DMS53 treated with DMSO at 0.1 percent for 48 hours (cell line): ENCODE measurements around the gene C22orf23.

Experiments used
- DNase-seq: peaks from one replicate; lab custom pipeline; 2025; ENCODE audit not compliant: unreplicated experiment; lab: John Stamatoyannopoulos, UW

C22orf23 gene

DNA sequence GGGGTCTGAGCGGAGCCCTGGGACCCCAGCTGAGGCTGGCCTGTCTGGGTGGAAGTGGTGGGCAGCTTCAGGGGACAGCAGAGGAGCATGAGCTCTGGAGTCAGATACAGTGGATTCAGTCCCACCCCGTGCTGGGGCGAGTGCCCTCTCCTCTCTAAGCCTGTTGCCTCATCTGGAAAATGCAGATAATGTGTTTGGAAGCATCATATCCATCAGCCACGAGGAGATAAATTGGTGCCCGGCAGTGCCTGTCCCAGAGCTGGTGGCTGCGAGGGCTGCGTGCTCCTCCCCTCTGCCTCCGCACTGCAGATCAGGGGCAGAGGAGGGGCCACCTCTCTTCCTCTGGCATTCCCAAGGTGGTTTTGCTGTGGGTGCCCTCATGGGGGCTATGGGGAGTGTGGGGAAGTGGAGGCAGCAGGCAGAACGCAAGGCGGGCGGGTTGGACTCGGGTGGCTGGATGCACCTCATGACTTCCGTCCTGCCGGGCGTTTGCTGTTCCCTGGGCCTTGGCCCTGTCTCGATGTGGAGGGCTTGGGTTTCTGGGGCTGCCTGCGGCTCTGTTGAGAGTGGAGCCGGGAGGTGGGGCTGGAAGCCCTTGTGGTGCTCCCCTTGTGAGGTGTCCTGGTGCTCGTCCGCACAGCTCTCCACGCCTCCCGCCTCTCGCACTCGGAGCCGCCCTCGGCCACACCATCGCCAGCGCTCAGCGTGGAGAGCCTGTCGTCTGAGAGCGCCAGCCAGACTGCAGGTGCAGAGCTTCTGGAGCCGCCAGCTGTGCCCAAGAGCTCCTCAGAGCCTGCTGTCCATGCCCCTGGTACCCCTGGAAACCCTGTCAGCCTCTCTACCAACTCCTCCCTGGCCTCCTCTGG lies 26.4 kb downstream of the C22orf23 start:
- no peak for DNase-seq

DNA sequence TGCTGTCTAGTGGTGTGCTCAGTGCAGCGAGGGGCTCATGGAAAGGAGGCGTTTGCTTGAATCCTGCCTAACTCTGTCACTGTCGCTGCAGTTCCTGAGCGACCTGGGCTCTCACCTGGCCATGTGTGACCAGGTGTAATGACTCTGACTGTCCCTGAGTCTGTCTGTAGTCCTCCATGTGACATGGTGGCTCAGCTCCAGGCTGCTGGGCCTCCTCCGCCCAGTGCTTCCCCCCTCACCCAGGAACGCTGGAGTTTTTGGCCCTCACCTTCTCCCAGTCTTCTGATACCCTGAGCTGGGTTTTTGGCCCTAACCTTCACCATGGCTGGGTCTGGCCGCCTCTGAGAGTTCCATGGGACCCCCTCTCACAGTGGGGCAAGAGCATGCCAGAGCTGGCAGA lies 27.0 kb downstream of the C22orf23 start:
- no peak for DNase-seq

DNA sequence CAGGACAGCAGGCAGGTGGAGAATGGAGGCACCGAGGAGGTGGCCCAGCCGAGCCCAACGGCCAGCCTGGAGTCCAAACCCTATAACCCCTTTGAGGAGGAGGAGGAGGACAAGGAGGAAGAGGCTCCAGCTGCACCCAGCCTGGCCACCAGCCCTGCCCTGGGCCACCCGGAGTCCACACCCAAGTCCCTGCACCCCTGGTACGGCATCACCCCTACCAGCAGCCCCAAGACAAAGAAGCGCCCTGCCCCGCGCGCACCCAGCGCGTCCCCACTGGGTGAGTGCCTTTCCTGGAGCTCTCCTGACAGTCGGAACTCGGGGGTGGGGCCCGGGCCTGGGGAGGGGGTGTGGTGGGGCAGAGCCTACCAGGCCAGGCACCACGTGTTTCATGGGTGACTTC lies 27.6 kb downstream of the C22orf23 start:
- DNase-seq = no peak

DNA sequence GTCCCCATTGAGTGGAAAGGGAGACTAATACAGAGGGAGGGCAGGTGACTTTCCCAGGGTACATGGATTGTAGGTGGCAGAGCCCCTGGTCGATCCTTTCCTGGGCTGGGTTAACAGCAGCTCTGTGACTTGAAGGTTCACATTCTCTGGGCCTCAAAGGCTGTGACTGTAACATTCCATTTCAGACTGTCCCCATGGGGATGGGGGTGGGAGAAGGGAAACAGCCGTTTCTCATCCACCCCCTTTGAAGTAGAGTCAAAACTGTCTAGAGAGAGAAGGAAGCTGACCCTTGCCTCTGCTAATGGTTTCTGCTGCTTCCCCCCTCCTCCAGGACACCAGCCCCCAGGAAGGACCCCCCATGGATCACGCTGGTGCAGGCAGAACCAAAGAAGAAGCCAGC lies 28.1 kb downstream of the C22orf23 start:
- no peak for DNase-seq

DNA sequence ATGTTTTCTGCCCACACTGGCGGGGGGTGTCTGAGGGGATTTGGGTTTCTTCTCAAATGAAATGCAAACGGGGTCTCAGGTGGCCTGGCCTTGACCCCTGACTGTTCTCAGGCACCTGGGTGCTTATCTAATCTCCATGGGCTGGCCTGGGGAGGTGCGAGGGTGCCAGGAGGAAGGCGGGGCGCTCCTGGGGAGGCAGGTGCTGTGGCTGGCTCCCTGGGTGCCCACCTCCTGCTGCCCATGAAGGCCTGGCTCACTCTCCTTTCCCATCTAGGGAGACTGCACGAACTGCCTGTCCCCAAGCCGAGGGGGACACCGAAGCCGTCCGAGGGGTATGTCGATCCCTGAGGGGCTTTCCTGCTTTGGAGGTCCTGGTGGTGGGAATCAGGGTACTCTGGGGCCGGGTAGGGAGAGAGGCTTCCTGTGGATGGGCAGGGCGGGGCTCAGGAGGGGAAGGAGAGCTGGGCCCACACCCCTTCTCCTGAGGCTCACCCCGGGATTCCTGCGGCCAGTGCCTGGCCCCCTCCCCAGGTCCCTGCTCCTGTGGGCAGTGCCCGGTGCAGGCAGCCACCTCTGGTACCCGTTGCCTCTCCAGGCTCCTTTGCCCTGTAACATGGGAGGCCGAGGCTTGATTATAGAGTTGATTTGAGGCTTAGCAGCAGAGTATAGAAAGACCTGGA lies 28.9 kb downstream of the C22orf23 start:
- no peak for DNase-seq

DNA sequence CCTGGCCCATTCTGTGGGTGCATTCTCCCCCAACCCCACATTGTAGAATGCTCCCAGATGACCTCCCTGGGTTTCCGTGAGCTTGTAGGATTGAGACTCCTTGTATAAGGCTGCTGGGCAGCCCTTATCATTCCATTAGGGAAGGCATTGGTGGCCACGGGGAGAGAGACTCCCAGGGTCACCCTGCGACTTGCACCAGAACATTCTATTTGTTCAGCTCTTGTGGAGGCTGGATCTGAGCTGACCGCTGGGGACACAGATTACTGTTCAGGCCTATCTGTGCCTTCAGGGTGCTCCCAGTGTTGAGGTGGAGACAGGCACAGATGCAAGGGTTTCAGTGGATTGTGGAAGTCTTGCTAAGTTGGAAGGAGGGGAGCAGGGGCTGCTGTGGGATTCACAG lies 29.5 kb downstream of the C22orf23 start:
- no peak for DNase-seq

DNA sequence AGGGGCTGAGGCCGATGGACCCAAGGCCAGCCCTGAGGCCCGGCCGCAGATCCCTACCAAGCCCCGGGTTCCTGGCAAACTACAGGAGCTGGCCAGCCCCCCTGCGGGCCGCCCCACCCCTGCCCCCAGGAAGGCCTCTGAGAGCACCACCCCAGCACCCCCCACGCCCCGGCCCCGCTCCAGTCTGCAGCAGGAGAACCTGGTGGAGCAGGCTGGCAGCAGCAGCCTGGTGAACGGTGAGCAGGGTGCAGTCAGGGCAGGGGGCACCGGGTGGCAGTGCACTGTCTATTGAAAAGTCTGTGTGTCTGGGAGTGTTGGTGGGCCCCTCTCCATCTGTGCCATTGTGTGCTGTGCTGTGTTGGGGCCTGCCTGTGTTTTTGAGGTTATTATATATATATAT lies 31.2 kb downstream of the C22orf23 start:
- no peak for DNase-seq

DNA sequence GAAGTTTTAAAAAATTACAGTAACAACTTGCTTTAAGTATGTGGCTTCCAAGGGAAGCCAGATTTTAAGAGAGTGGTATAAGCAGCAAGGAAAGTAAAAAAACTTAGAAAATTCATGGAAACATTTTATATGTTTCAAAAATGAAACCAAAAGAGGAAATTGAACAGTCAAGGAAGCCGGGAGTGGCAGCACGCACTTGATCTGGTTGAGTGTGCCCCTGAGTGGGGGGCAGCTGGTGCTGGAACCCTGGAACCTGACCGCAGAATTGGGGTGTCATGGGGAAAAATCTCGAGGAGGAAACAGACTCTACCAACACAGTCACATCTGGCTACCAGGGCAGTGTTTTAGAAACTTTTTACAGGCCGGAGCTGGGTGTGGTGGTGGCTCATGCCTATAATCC lies 33.3 kb downstream of the C22orf23 start:
- no peak for DNase-seq

DNA sequence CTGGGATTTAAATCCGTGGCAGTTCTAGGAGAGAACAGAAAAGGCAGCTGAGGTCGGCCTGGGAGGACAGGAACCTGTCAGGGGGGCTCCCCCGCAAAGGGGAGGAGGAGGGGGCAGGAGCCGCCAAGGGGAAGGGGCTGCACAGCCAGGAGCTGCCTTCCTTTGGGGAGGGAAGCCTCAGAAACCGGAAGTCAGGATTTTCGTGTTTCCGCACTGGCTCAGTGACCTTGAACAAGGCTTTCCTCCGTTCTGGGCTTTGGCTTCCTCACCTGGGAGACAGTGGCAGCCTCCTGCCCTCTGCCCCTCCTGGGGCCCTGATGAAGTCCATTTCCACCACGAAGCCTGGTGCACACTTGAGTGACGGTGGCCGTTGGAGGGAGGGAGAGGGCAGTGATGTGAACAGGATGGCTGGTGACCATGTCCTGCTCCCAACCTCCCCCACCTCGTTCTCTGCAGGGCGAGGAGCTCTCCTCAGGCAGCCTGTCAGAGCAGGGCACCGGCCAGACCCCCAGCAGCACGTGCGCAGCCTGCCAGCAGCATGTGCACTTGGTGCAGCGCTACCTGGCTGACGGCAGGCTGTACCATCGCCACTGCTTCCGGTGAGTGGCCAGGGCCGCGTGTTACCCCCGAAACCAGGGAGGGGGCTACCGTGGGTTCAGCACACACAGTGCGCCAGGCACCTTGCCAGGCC lies 34.7 kb downstream of the C22orf23 start:
- no peak for DNase-seq

DNA sequence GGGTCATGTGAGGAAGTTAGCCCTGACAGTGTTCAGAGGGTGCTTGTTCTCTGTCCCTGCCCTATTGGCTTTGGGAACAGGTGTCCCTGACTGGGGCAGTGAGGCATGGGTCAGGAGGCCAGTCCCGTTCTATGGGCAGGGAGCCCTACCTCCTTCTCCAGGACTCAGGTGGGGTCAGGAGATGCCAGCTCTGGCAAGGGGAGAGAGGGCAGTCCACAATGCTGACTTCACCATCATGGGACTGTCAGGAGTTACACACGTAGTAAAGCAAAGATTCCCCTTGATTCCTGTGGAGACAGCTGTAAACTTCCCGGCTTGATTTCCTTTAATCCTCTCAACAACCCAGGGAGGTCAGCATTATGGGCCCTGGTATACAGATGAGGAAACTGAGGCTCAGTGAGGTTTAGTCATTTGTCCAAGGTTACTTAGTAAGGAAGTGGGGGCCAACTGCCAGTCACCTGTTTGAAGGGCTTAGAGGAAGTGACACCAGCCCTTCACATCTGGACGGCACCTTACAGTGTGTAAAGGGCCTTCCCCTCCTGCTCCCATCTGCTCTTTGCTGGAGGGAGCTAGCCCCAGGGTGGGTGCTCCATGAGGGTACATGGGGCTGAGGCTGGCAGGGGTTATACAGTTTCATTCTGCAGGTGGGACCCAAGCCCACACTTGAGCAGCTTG lies 35.4 kb downstream of the C22orf23 start:
- DNase-seq = no peak

DNA sequence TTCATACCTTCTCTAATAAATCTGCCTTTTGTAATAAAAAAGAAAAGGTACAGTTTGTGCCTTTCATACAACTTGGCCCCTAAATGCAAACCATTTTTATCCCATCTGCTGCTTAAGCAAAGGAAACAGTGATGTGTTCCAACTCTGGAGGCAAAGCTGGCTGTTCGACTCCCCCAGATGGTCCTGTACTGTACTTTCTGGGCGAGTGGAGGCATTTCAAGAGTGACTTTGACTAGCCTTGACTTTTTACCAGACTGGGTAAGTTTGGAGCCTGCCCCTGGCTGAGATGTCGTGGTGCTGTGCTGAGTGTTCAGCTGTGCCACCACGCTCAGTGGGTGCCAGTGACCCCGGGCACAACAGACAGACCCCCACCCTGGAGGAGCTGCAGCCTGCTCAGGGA lies 37.1 kb downstream of the C22orf23 start:
- no peak for DNase-seq

DNA sequence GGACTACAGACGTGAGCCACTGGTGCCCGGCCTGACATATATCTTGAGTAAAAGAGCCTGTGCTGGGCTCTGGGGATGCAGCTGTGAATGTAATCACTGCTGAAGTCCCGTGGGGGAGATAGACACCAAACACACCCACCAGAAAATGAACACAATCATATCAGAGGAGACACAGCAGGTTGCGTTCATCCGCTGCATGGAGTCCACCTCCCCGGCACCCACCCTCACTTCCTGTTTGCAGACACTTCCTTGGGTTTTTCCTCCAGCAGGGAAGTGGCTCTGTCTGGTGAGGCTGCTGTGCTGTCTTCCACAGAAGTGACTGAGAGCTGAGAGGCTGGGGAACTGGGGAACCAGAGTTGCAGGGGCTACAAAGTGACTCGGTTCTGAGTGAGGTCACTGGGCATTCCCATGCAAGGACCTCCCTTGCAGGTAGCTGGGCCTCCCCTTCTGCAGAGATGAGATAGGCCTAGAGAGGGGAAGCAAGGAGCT lies 40.1 kb downstream of the C22orf23 start:
- no peak for DNase-seq

DNA sequence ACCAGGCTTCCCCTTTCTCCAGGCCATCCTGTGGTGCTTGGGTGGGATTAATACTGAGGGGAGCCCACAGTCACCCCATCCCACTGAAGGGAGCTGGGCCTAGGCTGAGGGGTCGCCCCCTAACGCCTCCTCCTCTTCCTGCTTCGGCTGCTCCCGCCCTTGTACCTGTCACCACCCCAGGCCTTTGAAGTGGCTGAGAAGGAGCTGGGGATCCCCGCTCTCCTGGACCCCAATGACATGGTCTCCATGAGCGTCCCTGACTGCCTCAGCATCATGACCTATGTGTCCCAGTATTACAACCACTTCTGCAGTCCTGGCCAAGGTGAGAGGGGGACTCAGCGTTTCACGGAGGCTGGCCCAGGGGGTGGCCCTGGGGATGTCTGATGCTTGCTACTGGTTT lies 41.2 kb downstream of the C22orf23 start:
- no peak for DNase-seq

DNA sequence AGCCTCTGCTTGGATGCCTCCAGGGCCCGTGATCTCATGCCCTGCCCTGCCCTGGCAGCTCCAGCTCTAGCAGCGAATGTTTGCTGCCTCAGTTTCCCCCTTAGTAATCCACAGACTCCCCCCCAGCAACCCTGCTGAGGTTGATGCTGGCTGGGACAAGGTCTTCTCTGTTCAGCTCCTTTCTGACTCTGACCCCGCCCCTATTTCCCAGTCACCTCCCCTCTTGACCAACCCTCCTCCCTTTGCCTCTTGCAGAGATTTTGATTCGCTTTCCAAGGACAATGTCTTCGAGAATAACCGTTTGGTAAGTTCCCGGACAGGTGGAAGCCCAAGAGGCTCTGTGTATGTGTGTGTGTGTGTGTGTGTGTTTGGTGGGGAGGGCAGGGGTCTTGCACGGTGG lies 41.7 kb downstream of the C22orf23 start:
- DNase-seq = no peak

DNA sequence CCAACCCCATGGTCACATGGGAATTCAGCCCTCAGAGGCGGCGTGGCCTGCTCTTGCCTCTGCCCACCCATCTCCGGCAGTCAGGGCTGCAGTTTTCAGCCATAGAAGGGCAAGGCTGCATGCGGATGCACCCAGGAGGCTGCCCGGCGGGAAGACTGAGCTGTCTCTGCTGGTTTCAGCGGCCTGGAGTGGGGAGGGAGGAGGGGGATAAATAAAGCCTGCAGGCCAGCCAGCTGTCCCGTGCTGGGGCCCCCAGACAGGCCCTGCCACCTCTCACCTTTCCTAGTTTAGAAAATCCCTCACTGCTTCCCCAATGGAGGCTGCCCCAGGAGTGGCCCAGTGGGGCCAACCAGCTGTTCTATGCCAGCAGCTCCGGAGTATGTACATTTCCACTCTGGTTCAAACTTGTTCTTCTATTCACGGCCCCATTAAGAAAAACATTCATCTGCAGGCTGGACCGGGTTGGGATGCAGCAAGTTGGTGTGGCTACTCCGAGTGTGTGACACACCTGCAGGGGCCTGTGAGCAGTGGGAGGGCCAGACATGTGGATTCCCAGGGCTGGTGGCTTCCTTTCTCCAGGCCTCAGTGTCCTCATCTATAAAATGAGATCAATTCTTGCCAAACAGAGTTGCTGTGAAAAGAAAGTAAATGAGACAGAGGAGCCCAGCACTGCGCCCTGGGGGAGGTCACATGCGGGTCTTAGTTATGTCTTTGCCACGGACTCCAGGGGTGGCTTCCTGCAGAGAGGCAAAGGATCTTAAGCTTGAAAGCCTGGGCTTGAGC lies 42.3 kb downstream of the C22orf23 start:
- peak; percentile 18 for DNase-seq

DNA sequence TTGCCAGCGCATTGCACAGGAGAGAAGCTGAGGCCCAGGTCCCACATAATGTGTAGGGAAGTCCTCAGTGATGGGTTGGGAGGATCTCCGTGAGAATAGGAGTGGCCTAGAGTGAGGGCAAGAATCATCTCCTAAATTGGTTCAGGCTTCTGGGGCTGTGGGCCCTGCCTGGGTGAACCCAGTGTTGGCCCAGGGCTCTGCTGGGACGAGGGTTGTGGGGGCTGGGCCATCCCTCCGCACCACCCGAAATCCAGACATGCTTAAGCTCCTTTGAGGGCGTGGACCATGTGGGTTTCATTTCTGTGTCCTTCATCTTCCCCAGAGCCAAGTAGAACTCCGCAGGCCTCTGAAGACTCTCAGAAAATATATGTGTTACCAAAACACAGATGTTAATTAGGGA lies 43.6 kb downstream of the C22orf23 start:
- DNase-seq = no peak

DNA sequence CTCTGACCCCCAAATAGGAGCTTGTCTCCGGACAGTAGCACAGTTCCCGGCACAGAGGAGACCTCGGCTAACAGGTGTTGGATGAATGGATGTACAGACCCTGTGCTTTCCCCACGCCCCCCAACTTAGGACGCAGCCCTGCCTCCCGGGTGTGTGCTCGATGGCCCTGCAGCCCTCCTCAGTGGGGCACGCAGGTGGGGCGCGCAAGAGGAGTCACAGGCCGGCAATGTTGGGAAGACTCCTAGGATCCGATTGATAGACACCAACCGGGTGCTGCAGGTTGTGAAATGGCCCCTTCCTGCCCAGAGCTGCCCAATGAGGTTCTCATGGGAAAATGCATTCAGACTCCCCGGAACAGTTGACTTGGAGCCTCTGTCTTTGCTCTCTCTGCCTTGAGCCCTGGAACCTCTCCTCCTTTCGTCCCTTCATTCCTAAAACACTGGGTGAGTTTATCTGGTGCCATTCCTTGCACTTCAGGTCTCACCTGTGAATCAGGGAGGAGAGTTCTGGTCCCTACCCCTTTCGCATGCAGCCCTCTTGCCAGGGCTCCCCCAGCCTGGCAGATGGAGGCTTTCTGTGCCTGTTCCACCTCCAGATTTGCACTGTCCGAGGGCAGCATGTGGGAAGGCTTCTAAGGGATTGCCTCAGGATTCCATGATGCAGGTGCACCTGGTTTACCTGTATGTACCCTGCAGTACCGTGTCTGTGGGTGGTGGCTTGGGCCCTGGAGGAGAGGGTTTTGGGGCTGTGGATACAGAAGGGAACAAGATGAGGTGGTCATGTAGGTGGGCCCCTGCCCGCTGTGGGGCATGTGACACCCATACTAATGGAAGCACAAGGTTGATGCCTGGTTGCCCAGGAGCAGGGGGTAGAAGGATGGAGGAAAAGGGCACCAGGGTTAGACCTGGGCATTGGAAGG lies 46.1 kb downstream of the C22orf23 start:
- no peak for DNase-seq

DNA sequence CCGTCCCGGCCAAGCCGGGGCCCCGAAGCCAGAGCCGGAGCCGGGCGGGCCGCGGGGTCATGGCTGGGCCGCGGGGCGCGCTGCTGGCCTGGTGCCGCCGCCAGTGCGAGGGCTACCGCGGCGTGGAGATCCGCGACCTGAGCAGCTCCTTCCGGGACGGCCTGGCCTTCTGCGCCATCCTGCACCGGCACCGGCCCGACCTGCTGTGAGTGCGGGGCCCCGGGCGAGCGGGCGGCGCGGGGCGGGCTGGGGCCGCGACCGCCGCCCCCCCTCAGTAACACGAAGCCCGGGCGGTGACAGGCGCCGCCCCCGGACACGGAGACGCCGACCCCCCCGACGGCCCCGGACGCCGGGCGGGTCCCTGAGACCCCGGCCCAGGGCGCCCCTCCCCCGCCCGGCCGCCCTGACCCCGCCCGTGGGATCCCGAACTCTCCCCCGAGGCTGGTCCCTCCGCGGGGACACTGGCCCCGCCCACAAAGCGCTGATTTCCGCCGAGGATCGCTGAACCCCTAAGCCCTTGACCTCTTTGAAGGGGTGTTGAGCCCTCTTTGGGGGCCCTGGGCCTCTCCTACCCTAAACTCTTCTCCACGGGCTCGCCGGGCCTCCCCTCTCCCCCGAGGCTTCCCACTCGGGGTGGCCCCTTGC lies 46.9 kb downstream of the C22orf23 start:
- DNase-seq = no peak
